ENCODE results near the gene THSD7B.
"Not testable (repeated sequence)": the region's sequence is repeated elsewhere in the genome, so short reads cannot be mapped to it uniquely, and the experiment has no call there.

THSD7B gene

GRCh38 chr2:137693534-137693933 lies 928.2 kb downstream of the THSD7B start:
- Histone ChIP-seq H3K9me2 (replicated peaks; ENCODE audit: control insufficient read depth, low read length) (no peaks in the 10 kb centered on the region), H3K36me3 (ENCODE audit: control insufficient read depth, low read length) (no peaks in the 10 kb centered on the region), H3K9me3 (ENCODE audit: control insufficient read depth, insufficient read depth, low read length) (no peaks in the 10 kb centered on the region), H3K4me1 (ENCODE audit: control insufficient read depth, low read length) (no peaks in the 10 kb centered on the region), H3F3A (ENCODE audit: control insufficient read depth, insufficient read depth) (no peaks in the 10 kb centered on the region), H3K27ac (ENCODE audit: low read depth, low read length) (no peak overlapping the region), H3K4me2 (ENCODE audit: low read length) (no peak overlapping the region), H3K79me2 (ENCODE audit: control insufficient read depth, low read length) (no peaks in the 10 kb centered on the region), H4K20me1 (ENCODE audit: control insufficient read depth, insufficient read depth, low read depth, low read length) (no peaks in the 10 kb centered on the region), H3K4me3 (ENCODE audit: low read length) (no peak overlapping the region), H3K27me3 (ENCODE audit: control insufficient read depth, low read length) (no peaks in the 10 kb centered on the region)
- no peak for TF ChIP-seq EZH2phosphoT487 (IDR thresholded peaks at IDR 0.05; ENCODE audit: borderline replicate concordance, low read length)
- no peak for TF ChIP-seq CTCF (IDR thresholded peaks at IDR 0.05; ENCODE audit: low read depth, low read length, poor library complexity, severe bottlenecking)

GRCh38 chr2:137696916-137697315 lies 931.6 kb downstream of the THSD7B start:
- Histone ChIP-seq H3K4me2 (ENCODE audit: low read length) (no peak overlapping the region), H3K27me3 (ENCODE audit: control insufficient read depth, low read length) (no peaks in the 10 kb centered on the region), H4K20me1 (ENCODE audit: control insufficient read depth, insufficient read depth, low read depth, low read length) (no peaks in the 10 kb centered on the region), H3K9me2 (replicated peaks; ENCODE audit: control insufficient read depth, low read length) (no peaks in the 10 kb centered on the region), H3K4me3 (ENCODE audit: low read length) (no peak overlapping the region), H3F3A (ENCODE audit: control insufficient read depth, insufficient read depth) (no peaks in the 10 kb centered on the region), H3K27ac (ENCODE audit: low read depth, low read length) (no peak overlapping the region), H3K4me1 (ENCODE audit: control insufficient read depth, low read length) (no peaks in the 10 kb centered on the region), H3K9me3 (ENCODE audit: control insufficient read depth, insufficient read depth, low read length) (no peaks in the 10 kb centered on the region), H3K79me2 (ENCODE audit: control insufficient read depth, low read length) (no peaks in the 10 kb centered on the region), H3K36me3 (ENCODE audit: control insufficient read depth, low read length) (no peaks in the 10 kb centered on the region)
- TF ChIP-seq CTCF (IDR thresholded peaks at IDR 0.05; ENCODE audit: low read depth, low read length, poor library complexity, severe bottlenecking) = no peak
- TF ChIP-seq EZH2phosphoT487 (IDR thresholded peaks at IDR 0.05; ENCODE audit: borderline replicate concordance, low read length) = no peak

- not testable (repeated sequence) for H3K4me3 ChIP-seq (ENCODE audit: low read length); H3F3A ChIP-seq (ENCODE audit: control insufficient read depth, insufficient read depth); H4K20me1 ChIP-seq (ENCODE audit: control insufficient read depth, insufficient read depth, low read depth, low read length); H3K27me3 ChIP-seq (ENCODE audit: control insufficient read depth, low read length); H3K4me1 ChIP-seq (ENCODE audit: control insufficient read depth, low read length); H3K4me2 ChIP-seq (ENCODE audit: low read length); H3K79me2 ChIP-seq (ENCODE audit: control insufficient read depth, low read length); H3K27ac ChIP-seq (ENCODE audit: low read depth, low read length); H3K9me2 ChIP-seq (replicated peaks; ENCODE audit: control insufficient read depth, low read length); H3K9me3 ChIP-seq (ENCODE audit: control insufficient read depth, insufficient read depth, low read length); H3K36me3 ChIP-seq (ENCODE audit: control insufficient read depth, low read length)
Observed at GRCh38 chr2:137700250-137700649, 934.9 kb downstream of the THSD7B start.

- no peaks in the 10 kb centered on the region for H4K20me1 ChIP-seq (ENCODE audit: control insufficient read depth, insufficient read depth, low read depth, low read length)
- no peaks in the 10 kb centered on the region for H3F3A ChIP-seq (ENCODE audit: control insufficient read depth, insufficient read depth)
- no peak overlapping the region for H3K4me2 ChIP-seq (ENCODE audit: low read length)
- H3K4me3 ChIP-seq (ENCODE audit: low read length) = no peak overlapping the region
- no peaks in the 10 kb centered on the region for H3K9me2 ChIP-seq (replicated peaks; ENCODE audit: control insufficient read depth, low read length)
- TF ChIP-seq EZH2phosphoT487 (IDR thresholded peaks at IDR 0.05; ENCODE audit: borderline replicate concordance, low read length) (no peak), CTCF (IDR thresholded peaks at IDR 0.05; ENCODE audit: low read depth, low read length, poor library complexity, severe bottlenecking) (no peak)
- no peaks in the 10 kb centered on the region for H3K36me3 ChIP-seq (ENCODE audit: control insufficient read depth, low read length)
- no peak overlapping the region for H3K27ac ChIP-seq (ENCODE audit: low read depth, low read length)
- H3K27me3 ChIP-seq (ENCODE audit: control insufficient read depth, low read length) = no peaks in the 10 kb centered on the region
- no peaks in the 10 kb centered on the region for H3K4me1 ChIP-seq (ENCODE audit: control insufficient read depth, low read length)
- no peaks in the 10 kb centered on the region for H3K79me2 ChIP-seq (ENCODE audit: control insufficient read depth, low read length)
- H3K9me3 ChIP-seq (ENCODE audit: control insufficient read depth, insufficient read depth, low read length) = no peaks in the 10 kb centered on the region
Observed at GRCh38 chr2:137700681-137701080, 935.3 kb downstream of the THSD7B start.

All from DOHH2 (cell line).